GM23338 (cell line): ENCODE results near the gene GPR78. TPM values are rescaled to one million over a fixed set of nuclear protein-coding genes. Genes with fewer than 3 reads are reported as not detected.

Experiments used
- ATAC-seq: fragments of 200-7000 bp; cut with Tn5 transposase; 3 replicates; pipeline ENCODE4 v1.9.1; 2020
- DNase-seq: peaks from one replicate; pipeline ENCODE4 v3.0.0-alpha.2; 2015; ENCODE audit warnings: low spot score
- H2AFZ ChIP-seq: fragments of 200-600 bp; sonication (generic); 2 replicates; pipeline ENCODE4 v1.8.0; 2016; ENCODE audit warnings: antibody characterized with exemption, mild to moderate bottlenecking, moderate library complexity
- H3F3A ChIP-seq: fragments of 200-600 bp; sonication (generic); replicated peaks from 2 replicates; pipeline ENCODE4 v1.8.0; 2017; ENCODE audit warnings: antibody characterized with exemption, mixed run types, low read depth
- H3K27ac ChIP-seq: fragments of 200-600 bp; sonication (generic); 2 replicates; pipeline ENCODE4 v1.6.1; 2016; ENCODE audit warnings: low read depth
- H3K27me3 ChIP-seq: fragments of 200-600 bp; sonication (generic); 2 replicates; pipeline ENCODE4 v1.8.0; 2016; ENCODE audit warnings: mild to moderate bottlenecking, mixed run types, moderate library complexity; ENCODE audit not compliant: insufficient read depth
- H3K36me3 ChIP-seq: fragments of 200-600 bp; sonication (generic); 2 replicates; pipeline ENCODE4 v1.8.0; 2016; ENCODE audit warnings: mild to moderate bottlenecking; ENCODE audit not compliant: insufficient read depth
- H3K4me1 ChIP-seq: fragments of 200-600 bp; sonication (generic); 2 replicates; pipeline ENCODE4 v1.8.0; 2016; ENCODE audit warnings: mild to moderate bottlenecking, moderate library complexity; ENCODE audit not compliant: insufficient read depth
- H3K4me2 ChIP-seq: fragments of 200-600 bp; sonication (generic); 2 replicates; pipeline ENCODE4 v1.7.1; 2017; ENCODE audit warnings: mixed run types
- H3K4me3 ChIP-seq: fragments of 200-600 bp; sonication (generic); 2 replicates; pipeline ENCODE4 v1.6.1; 2016; ENCODE audit warnings: mixed run types
- H3K79me2 ChIP-seq: fragments of 200-600 bp; sonication (generic); replicated peaks from 2 replicates; pipeline ENCODE4 v1.8.0; 2017; ENCODE audit warnings: mild to moderate bottlenecking; ENCODE audit not compliant: insufficient read depth
- H3K9me2 ChIP-seq: fragments of 200-600 bp; sonication (generic); 2 replicates; pipeline ENCODE4 v1.8.0; 2017; ENCODE audit not compliant: insufficient read depth
- H4K20me1 ChIP-seq: fragments of 200-600 bp; sonication (generic); replicated peaks from 2 replicates; pipeline ENCODE4 v1.8.0; 2017; ENCODE audit warnings: mild to moderate bottlenecking; ENCODE audit not compliant: insufficient read depth
- H3K27ac Mint-ChIP-seq: 2 replicates; pipeline ENCODE4 v1.8.0; 2020; ENCODE audit warnings: inconsistent platforms, mild to moderate bottlenecking, moderate library complexity, mixed read lengths
- H3K27me3 Mint-ChIP-seq: 3 replicates; pipeline ENCODE4 v1.8.0; 2022; ENCODE audit warnings: low read depth, mild to moderate bottlenecking, moderate library complexity, mixed read lengths, inconsistent platforms; ENCODE audit not compliant: insufficient read depth, poor library complexity
- H3K36me3 Mint-ChIP-seq: 3 replicates; pipeline ENCODE4 v1.8.0; 2021; ENCODE audit warnings: low read depth, mild to moderate bottlenecking, inconsistent platforms, moderate library complexity, mixed read lengths
- H3K4me1 Mint-ChIP-seq: 3 replicates; pipeline ENCODE4 v1.8.0; 2020; ENCODE audit warnings: mild to moderate bottlenecking, inconsistent platforms, mixed read lengths
- H3K4me3 Mint-ChIP-seq: 3 replicates; pipeline ENCODE4 v1.8.0; 2021; ENCODE audit warnings: moderate library complexity, mild to moderate bottlenecking, inconsistent platforms, mixed read lengths
- H3K9me3 Mint-ChIP-seq: 3 replicates; pipeline ENCODE4 v1.8.0; 2020; ENCODE audit warnings: moderate library complexity, mild to moderate bottlenecking, inconsistent platforms, mixed read lengths
- polyA plus RNA-seq: library from polyadenylated mRNA; unstranded; fragments of >200 nt; fragmentation: Nextera tagmentation; extraction: Ambion mirVana; gene quantifications from 2 replicates; pipeline ENCODE4 v1.2.1, GENCODE V29; 2016
- total RNA-seq: library from RNA; depleted of rRNA; stranded (reverse); fragments of >200 nt; shearing (Covaris generic); gene quantifications from 2 replicates; pipeline ENCODE4 v1.2.3, GENCODE V29; 2014
- TF ChIP-seq, protein P1 (sequence below): IDR thresholded peaks from one replicate; pipeline ENCODE4 v1.6.1; 2018; ENCODE audit warnings: antibody characterized with exemption; ENCODE audit not compliant: unreplicated experiment
- TF ChIP-seq, protein P2 (sequence below): fragments of 250-450 bp; sonication (Bioruptor Pico); IDR thresholded peaks from 2 replicates; pipeline ENCODE4 v1.5.0; 2020; ENCODE audit warnings: mild to moderate bottlenecking, moderate library complexity

The GPR78 gene
- total and polyA plus RNA-seq, 2 experiments from 2014 or later, result 0.82 to 2.7 TPM

DNA sequence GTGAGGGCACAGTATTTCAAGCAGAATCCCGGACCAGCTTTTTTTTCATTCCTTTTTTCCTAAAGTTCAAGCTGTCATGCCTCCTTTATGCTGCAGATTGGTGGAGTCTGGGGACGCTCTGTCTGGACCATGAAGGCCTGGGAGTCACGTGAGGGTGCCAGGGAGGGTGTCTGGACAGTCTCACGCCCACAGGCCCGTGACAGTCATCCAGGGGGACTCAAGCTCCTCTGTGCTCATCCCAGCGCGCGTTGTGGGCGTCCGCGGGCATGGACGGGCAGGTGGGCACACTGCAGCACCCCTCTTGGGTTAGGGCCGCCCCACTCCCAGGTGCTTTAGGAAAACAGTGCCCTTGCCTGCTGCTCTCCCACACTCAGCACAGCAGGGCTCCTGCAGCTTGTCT, 17.1 kb downstream of the GPR78 start:
- Histone ChIP-seq H4K20me1 (peaks cover 8% of the 10 kb centered on the region; the same call in 1 of the 2 replicates), H3F3A (no peaks in the 10 kb centered on the region), H3K4me3 (no peak overlapping the region), H3K27me3 (no peaks in the 10 kb centered on the region), H3K4me2 (no peak overlapping the region), H3K27ac (no peak overlapping the region), H3K36me3 (no peaks in the 10 kb centered on the region), H3K9me2 (no peaks in the 10 kb centered on the region), H3K4me1 (peaks cover 8% of the 10 kb centered on the region; the same call in 1 of the 2 replicates), H3K79me2 (peaks cover 15% of the 10 kb centered on the region), H2AFZ (no peak overlapping the region)
- Mint-ChIP-seq H3K4me1 (peaks cover 13% of the 10 kb centered on the region), H3K27ac (no peak overlapping the region), H3K27me3 (peaks cover 6% of the 10 kb centered on the region), H3K4me3 (no peak overlapping the region), H3K9me3 (no peaks in the 10 kb centered on the region), H3K36me3 (peaks cover 4% of the 10 kb centered on the region; the same call in 2 of the 3 replicates)
- TF ChIP-seq, protein P1, sequence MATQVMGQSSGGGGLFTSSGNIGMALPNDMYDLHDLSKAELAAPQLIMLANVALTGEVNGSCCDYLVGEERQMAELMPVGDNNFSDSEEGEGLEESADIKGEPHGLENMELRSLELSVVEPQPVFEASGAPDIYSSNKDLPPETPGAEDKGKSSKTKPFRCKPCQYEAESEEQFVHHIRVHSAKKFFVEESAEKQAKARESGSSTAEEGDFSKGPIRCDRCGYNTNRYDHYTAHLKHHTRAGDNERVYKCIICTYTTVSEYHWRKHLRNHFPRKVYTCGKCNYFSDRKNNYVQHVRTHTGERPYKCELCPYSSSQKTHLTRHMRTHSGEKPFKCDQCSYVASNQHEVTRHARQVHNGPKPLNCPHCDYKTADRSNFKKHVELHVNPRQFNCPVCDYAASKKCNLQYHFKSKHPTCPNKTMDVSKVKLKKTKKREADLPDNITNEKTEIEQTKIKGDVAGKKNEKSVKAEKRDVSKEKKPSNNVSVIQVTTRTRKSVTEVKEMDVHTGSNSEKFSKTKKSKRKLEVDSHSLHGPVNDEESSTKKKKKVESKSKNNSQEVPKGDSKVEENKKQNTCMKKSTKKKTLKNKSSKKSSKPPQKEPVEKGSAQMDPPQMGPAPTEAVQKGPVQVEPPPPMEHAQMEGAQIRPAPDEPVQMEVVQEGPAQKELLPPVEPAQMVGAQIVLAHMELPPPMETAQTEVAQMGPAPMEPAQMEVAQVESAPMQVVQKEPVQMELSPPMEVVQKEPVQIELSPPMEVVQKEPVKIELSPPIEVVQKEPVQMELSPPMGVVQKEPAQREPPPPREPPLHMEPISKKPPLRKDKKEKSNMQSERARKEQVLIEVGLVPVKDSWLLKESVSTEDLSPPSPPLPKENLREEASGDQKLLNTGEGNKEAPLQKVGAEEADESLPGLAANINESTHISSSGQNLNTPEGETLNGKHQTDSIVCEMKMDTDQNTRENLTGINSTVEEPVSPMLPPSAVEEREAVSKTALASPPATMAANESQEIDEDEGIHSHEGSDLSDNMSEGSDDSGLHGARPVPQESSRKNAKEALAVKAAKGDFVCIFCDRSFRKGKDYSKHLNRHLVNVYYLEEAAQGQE, result no peak
- no peak for ATAC-seq
- DNase-seq, result no peak

DNA sequence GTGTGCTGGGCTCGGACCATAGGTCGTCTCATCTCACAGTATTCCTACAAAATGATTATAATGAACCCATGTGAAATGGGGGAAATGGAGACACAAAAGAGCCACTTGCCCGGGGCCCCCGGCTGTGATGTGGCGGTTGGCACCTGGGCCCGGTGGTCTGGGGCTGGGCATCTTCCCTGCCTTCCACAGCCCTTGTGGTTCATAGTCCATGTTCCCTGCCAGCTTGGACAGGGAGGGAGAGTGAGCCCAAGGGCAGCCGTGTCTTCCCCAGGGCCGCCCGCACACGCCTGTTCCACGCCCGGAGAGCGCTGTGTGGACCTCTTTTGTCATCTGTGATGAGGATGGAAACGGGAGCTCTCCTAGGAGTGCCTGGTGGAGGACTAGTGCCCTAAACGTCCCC, 17.6 kb downstream of the GPR78 start:
- Histone ChIP-seq H3K4me3 (no peak overlapping the region), H2AFZ (no peak overlapping the region), H4K20me1 (peaks cover 8% of the 10 kb centered on the region; the same call in 1 of the 2 replicates), H3K36me3 (no peaks in the 10 kb centered on the region), H3K27ac (no peak overlapping the region), H3K27me3 (no peaks in the 10 kb centered on the region), H3K4me1 (peaks cover 7% of the 10 kb centered on the region; the same call in 1 of the 2 replicates), H3K9me2 (no peaks in the 10 kb centered on the region), H3K79me2 (peaks cover 15% of the 10 kb centered on the region), H3F3A (no peaks in the 10 kb centered on the region), H3K4me2 (no peak overlapping the region)
- no peaks in the 10 kb centered on the region for H3K9me3 Mint-ChIP-seq
- ATAC-seq (no peak), DNase-seq (no peak)
- peaks cover 6% of the 10 kb centered on the region for H3K36me3 Mint-ChIP-seq
- TF ChIP-seq, protein P2, sequence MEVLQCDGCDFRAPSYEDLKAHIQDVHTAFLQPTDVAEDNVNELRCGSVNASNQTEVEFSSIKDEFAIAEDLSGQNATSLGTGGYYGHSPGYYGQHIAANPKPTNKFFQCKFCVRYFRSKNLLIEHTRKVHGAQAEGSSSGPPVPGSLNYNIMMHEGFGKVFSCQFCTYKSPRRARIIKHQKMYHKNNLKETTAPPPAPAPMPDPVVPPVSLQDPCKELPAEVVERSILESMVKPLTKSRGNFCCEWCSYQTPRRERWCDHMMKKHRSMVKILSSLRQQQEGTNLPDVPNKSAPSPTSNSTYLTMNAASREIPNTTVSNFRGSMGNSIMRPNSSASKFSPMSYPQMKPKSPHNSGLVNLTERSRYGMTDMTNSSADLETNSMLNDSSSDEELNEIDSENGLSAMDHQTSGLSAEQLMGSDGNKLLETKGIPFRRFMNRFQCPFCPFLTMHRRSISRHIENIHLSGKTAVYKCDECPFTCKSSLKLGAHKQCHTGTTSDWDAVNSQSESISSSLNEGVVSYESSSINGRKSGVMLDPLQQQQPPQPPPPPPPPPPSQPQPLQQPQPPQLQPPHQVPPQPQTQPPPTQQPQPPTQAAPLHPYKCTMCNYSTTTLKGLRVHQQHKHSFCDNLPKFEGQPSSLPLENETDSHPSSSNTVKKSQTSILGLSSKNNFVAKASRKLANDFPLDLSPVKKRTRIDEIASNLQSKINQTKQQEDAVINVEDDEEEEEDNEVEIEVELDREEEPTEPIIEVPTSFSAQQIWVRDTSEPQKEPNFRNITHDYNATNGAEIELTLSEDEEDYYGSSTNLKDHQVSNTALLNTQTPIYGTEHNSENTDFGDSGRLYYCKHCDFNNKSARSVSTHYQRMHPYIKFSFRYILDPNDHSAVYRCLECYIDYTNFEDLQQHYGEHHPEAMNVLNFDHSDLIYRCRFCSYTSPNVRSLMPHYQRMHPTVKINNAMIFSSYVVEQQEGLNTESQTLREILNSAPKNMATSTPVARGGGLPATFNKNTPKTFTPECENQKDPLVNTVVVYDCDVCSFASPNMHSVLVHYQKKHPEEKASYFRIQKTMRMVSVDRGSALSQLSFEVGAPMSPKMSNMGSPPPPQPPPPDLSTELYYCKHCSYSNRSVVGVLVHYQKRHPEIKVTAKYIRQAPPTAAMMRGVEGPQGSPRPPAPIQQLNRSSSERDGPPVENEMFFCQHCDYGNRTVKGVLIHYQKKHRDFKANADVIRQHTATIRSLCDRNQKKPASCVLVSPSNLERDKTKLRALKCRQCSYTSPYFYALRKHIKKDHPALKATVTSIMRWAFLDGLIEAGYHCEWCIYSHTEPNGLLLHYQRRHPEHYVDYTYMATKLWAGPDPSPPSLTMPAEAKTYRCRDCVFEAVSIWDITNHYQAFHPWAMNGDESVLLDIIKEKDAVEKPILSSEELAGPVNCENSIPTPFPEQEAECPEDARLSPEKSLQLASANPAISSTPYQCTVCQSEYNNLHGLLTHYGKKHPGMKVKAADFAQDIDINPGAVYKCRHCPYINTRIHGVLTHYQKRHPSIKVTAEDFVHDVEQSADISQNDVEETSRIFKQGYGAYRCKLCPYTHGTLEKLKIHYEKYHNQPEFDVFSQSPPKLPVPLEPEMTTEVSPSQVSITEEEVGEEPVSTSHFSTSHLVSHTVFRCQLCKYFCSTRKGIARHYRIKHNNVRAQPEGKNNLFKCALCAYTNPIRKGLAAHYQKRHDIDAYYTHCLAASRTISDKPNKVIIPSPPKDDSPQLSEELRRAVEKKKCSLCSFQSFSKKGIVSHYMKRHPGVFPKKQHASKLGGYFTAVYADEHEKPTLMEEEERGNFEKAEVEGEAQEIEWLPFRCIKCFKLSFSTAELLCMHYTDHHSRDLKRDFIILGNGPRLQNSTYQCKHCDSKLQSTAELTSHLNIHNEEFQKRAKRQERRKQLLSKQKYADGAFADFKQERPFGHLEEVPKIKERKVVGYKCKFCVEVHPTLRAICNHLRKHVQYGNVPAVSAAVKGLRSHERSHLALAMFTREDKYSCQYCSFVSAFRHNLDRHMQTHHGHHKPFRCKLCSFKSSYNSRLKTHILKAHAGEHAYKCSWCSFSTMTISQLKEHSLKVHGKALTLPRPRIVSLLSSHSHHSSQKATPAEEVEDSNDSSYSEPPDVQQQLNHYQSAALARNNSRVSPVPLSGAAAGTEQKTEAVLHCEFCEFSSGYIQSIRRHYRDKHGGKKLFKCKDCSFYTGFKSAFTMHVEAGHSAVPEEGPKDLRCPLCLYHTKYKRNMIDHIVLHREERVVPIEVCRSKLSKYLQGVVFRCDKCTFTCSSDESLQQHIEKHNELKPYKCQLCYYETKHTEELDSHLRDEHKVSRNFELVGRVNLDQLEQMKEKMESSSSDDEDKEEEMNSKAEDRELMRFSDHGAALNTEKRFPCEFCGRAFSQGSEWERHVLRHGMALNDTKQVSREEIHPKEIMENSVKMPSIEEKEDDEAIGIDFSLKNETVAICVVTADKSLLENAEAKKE (CRISPR knock-in tag), result no peak
- peaks cover 13% of the 10 kb centered on the region for H3K4me1 Mint-ChIP-seq
- no peak overlapping the region for H3K27ac Mint-ChIP-seq
- peaks cover 6% of the 10 kb centered on the region for H3K27me3 Mint-ChIP-seq
- H3K4me3 Mint-ChIP-seq, result no peak overlapping the region
